ENCODE results near the gene ZNF726. TPM values are rescaled to one million over a fixed set of nuclear protein-coding genes. Genes with fewer than 3 reads are reported as not detected.

The ZNF726 gene
- total RNA-seq (10 to 100 TPM in 1 of 5 donors, 1 to 10 TPM in 4; 3.5 to 21.1 (median 6.2) TPM), polyA plus RNA-seq (1 to 10 TPM; 1.2 to 2.4 (median 2.4) TPM)
- long read RNA-seq, donor 1: 0 reads
- long read RNA-seq, donor 2: 0 reads
- long read RNA-seq, donor 3: 0 reads
- long read RNA-seq, donor 4: 0 reads
- long read RNA-seq, donor 5, partial matches to known transcripts: 0 of 1 reads
- long read RNA-seq, donor 5, other reads (novel, unspliced or antisense): 0 of 1 reads
- long read RNA-seq, donor 6, partial matches to known transcripts: 0 of 3 reads
- long read RNA-seq, donor 6, other reads (novel, unspliced or antisense): 0 of 3 reads
- long read RNA-seq, donor 7: 0 reads
- long read RNA-seq, donor 8: 0 reads
- long read RNA-seq, donor 9, partial matches to known transcripts: 0 of 4 reads
- long read RNA-seq, donor 9, other reads (novel, unspliced or antisense): 0 of 4 reads
- long read RNA-seq, donor 10, partial matches to known transcripts: 0 of 1 reads
- long read RNA-seq, donor 10, other reads (novel, unspliced or antisense): 0 of 1 reads

- Histone ChIP-seq H3K4me3 (peak within 1 kb of the TSS; percentile 61 to 74 (median 68)), H3K4me1 (peaks cover 6 to 23% (median 6%) of the 10 kb centered on the region in 4 donors), H3K27me3 (no peaks in the 10 kb centered on the region), H3K36me3 (no peaks in the 10 kb centered on the region), H3K27ac (peak within 1 kb of the TSS; percentile 58 to 83 (median 70)), H3K9me3 (no peaks in the 10 kb centered on the region)
- WGBS, 5 donors: 10 to 18% (median 14%) methylated on average over 41 to 44 of the region's 44 CpGs
- intact Hi-C loops (cut with DNase I; ENCODE audit: low total_unique reads): no loop called here
- TF ChIP-seq POLR2AphosphoS5 (IDR thresholded peaks at IDR 0.05) (no peak), EP300 (IDR thresholded peaks at IDR 0.05) (no peak), POLR2A (IDR thresholded peaks at IDR 0.05) (no peak), CTCF (IDR thresholded peaks at IDR 0.05) (no peak)
- DNase-seq: peak; percentile 82 to 97
These were observed at the start of gene ZNF726 for GRCh38 chr19:23914402-23915286. TSS of gene ZNF726 (plus strand) at chr19:23914886. CDS start at chr19:23914995, 109 bp downstream.

- intact Hi-C loops (cut with DNase I; ENCODE audit: low total_unique reads): no loop called here
- TF ChIP-seq CTCF (IDR thresholded peaks at IDR 0.05) (no peak), POLR2A (IDR thresholded peaks at IDR 0.05) (no peak), POLR2AphosphoS5 (IDR thresholded peaks at IDR 0.05) (no peak), EP300 (IDR thresholded peaks at IDR 0.05) (no peak)
- H3K4me1 ChIP-seq: no peaks in the 10 kb centered on the region
These were observed 46.8 kb upstream of the ZNF726 start for GRCh38 chr19:23867895-23868294.

GRCh38 chr19:23868630-23869029 is 46.1 kb upstream of the ZNF726 start:
- DNase-seq: no peak
- TF ChIP-seq CTCF (IDR thresholded peaks at IDR 0.05) (no peak), POLR2AphosphoS5 (IDR thresholded peaks at IDR 0.05) (no peak), EP300 (IDR thresholded peaks at IDR 0.05) (no peak), POLR2A (IDR thresholded peaks at IDR 0.05) (no peak)
- H3K27ac ChIP-seq: no peak overlapping the region
- 67 to 86% (median 74%) methylated on average over 3 of the region's 3 CpGs for WGBS, 5 donors
- no peaks in the 10 kb centered on the region for H3K27me3 ChIP-seq
- peaks cover 0 to 6% (median 0%) of the 10 kb centered on the region in 4 donors for H3K36me3 ChIP-seq
- no peak overlapping the region for H3K4me3 ChIP-seq
- peaks cover 0 to 21% (median 7%) of the 10 kb centered on the region in 4 donors for H3K9me3 ChIP-seq
- intact Hi-C loops (cut with DNase I; ENCODE audit: low total_unique reads): no loop called here
- no peaks in the 10 kb centered on the region for H3K4me1 ChIP-seq

More at GRCh38 chr19:23867895-23868294, 46.8 kb upstream of the ZNF726 start:
- no peak for DNase-seq
- Histone ChIP-seq H3K27me3 (no peaks in the 10 kb centered on the region), H3K36me3 (peaks cover 0 to 6% (median 0%) of the 10 kb centered on the region in 4 donors), H3K9me3 (peaks cover 0 to 21% (median 7%) of the 10 kb centered on the region in 4 donors), H3K4me3 (no peak overlapping the region), H3K27ac (no peak overlapping the region)
- WGBS, 5 donors: 68 to 85% (median 81%) methylated on average over 4 of the region's 4 CpGs

Data from stomach (tissue), 19 donors.